Measurements from ENCODE around the gene LSM11.

LSM11 gene

DNA sequence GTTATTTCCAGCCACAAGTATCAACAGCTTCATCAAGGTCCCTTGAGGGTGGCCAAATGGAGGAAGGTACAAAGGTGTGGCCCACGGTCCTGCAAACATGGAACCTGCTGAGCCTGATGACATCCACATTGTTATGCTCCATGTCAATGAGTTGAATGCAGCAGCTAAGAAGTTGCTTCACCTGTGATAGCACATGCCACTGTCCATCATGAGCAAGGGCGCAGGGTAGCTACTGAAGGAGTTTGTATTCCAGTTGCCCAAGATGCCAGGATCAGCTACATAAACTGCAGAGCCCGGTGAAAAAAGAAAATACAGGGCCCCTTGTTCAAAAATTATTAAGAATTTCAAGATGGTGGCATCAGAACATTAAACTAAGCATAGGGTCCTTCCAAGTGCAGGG, 24.2 kb downstream of the LSM11 start:
- no peak for DNase-seq (ENCODE audit: low read depth in 1 of 2, low spot score in 1 of 2)

DNA sequence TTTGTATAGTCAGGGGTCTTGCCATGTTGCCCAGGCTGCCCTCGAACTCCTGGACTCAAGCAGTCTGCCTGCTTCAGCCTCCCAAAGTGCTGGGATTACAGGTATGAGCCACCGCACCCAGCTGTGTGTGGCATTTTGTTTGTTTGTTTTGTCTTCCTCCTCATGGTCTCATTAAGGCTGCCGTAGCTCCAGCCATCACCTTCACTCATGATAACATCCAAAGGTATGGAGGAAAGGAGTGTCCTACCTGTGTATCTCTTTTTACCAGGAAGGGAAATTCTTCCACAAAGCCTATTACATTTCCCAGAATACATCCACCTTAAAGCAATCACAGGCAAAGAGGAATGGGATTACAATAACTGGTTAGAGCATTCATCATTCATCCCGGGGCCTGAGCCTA, 27.2 kb downstream of the LSM11 start:
- no peak for DNase-seq (ENCODE audit: low read depth in 1 of 2, low spot score in 1 of 2)

DNA sequence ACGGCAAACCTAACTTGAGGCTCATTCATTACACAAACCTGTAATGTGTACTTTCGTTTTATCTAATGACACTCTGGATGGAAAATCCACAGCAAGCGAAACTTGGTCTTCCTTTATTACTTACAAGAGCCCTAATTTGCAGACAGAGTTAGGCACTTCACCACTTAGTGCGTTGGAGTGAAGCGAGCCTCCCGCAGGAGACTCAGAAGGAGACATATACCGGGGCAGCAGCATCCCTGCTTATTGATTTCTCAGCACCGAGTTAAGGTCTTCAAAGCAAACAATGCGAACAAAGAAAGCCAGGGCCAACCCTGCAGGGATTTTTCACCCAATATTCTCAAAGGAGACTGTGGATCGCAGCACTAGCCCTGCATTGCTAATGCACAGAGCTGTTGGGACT, 28.6 kb downstream of the LSM11 start:
- no peak for DNase-seq (ENCODE audit: low read depth in 1 of 2, low spot score in 1 of 2)

DNA sequence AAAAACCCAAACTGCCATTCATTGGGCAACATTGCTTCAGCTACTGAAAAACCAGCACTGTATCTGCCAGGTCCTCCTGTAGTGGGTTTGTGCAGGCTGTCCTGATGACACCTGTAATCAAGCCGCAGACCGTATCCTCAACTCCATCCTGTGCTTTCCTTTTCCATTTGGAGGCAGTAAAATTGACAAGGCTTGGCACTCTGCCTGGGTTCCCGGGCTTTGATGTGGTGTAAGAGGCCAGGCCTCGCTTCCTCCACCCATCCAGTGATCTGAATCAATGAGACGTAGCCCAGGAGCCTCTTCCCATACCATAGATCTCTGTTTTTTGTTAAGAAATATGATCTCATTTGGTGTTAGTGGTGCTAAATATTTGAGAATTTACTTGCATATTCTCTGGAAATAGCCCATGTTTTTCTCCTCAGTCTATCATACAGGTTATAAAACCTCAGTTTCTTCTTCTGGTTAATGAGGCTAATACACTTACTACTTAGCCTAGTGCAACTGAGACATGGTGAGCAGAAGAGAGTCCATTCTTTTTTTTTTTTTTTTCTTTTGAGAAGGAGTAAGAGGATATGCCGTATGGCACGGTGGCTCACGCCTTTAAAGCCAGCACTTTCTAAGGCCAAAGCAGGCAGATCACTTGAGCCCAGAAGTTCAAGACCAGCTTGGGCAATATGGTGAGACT, 34.8 kb downstream of the LSM11 start:
- DNase-seq (ENCODE audit: low read depth in 1 of 2, low spot score in 1 of 2) = no peak

DNA sequence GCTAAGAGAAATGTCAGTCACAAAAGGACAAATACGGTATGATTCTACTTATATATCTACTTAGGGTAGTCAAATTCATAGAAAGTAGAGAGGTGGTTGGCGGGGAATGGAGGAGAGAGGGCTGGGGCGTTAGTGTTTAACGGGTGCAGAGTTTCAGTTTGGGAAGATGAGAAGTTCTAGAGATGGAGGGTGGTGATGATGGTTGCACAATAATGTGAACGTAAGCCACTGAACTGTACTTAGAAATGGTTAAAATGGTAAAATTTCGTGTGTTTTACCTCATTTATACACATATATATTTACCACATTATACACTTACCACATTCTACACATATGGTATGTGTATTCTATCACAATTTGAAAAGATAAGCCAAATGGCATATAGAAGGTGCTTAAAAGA, 35.7 kb downstream of the LSM11 start:
- DNase-seq (ENCODE audit: low read depth in 1 of 2, low spot score in 1 of 2) = no peak

DNA sequence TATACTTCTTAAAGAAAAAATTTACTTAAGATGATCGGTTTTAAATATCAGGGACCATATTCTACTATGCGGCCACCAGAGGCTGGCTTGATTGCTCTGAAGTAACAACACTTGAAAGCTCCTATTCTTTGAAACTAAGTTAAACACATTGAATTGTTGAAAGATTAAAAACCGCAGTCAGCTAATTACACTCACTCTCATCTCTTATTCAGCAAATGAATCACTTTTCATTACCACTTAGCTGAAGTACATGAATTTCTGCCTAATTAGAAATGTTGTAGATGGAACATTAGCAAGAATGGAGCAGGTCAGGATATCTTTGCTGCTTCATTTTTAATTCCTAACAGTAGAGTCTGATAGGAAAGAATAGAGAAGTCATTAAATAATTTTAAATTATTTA, 42.3 kb downstream of the LSM11 start:
- DNase-seq (ENCODE audit: low read depth in 1 of 2, low spot score in 1 of 2) = no peak

DNA sequence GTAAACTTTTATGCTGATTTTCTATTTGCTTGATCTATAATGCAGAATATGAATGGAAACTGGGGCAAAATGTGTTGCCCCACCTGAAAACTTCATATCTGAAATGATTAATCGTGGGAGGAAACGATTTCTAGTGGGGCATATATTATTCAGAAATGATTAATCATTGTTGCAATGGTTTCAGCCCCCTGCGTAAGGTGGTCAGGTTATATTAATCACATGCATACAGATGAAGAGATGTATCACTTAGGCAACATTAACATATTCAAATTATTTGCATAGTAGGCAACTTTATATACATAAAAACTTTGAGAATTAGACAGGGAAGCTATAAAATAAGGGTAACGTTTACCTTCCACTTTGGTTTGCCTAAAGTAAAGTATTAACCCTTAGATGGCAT, 49.8 kb downstream of the LSM11 start:
- DNase-seq (ENCODE audit: low read depth in 1 of 2, low spot score in 1 of 2) = no peak

DNA sequence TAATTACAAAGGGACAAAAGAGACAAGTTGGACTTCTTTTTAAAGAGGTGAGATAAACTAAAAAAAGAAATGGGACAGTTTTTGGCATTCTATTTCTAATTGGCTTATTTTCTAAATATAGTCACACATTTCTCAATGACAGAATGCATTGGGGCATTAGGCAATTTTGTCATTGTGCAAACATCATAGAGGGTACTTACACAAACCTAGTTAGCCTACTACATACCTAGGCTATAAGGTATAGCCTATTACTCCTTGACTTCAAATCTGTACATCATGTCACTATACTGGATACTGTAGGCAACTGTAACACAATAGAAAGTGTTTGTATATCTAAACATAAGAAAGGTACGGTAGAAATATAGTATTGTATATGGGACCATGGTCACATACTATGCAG, 56.1 kb downstream of the LSM11 start:
- DNase-seq (ENCODE audit: low read depth in 1 of 2, low spot score in 1 of 2) = no peak

DNA sequence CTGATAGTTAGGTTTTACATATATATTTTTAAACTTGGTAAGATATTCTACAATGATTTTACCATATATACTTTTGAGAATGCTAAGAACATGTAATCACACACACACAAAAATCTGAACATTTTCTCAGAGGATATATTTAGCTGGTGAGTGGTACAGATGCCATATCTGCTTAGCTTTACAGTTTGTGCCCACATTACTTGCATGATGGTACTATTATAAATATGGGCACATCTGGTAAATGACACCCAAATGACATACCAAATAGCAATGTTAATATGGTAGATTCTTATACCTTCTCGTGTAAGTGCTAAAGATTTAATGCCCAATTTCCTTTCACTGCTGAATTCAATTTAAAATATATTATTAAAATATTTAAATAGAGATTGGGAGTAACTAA, 56.6 kb downstream of the LSM11 start:
- no peak for DNase-seq (ENCODE audit: low read depth in 1 of 2, low spot score in 1 of 2)

DNA sequence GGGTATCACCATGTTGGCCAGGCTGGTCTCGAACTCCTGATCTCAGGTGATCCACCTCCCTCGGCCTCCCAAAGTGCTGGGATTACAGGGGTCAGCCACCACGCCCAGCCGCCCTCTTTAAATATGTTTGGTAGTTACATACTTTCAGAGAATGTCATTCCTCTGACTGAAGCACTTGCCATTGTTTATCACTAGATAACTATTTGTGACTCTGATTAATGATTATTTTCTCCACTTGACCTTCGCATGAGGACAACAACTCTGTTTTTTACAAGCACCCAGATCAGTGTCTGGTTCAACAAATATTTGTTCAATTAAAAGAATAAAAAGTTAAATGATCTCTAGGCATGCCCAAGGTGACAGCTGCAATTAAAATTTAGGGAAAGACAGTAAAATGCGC, 59.2 kb downstream of the LSM11 start:
- no peak for DNase-seq (ENCODE audit: low read depth in 1 of 2, low spot score in 1 of 2)

DNA sequence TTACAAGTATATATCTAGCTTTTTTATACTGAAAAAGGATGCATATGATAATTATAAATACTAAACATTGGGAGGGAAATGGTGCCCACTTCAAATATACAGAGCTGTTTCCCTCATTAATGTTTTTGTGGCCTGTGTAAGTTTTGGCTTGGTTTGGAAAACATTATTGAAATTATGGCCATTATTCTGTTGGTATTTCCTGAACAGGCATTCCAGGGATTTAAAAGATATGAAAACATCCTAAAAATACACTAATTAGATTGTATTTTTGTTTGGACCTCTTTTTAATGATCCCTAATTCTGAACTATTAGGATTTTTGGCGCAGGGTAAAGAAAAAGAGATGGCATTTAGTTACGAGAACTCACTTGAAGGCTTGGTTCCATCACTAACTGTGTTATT, 64.5 kb downstream of the LSM11 start:
- no peak for DNase-seq (ENCODE audit: low read depth in 1 of 2, low spot score in 1 of 2)
